ENCODE data around the gene ITGA6.

GRCh38 chr2:172533687-172534086, 106.3 kb downstream of the ITGA6 start:
- TF ChIP-seq CTCF (IDR thresholded peaks at IDR 0.05 in 2 of 3, conservative IDR thresholded peaks at IDR 0.05 in 1 of 3; ENCODE audit: borderline replicate concordance in 1 of 3, insufficient read depth in 1 of 3, low read depth in 2 of 3, low read length in 2 of 3) (no peak), EZH2phosphoT487 (IDR thresholded peaks at IDR 0.05; ENCODE audit: borderline replicate concordance) (no peak), SP1 (IDR thresholded peaks at IDR 0.05; ENCODE audit: low read depth) (no peak), EZH2 (IDR thresholded peaks at IDR 0.05) (no peak), SRF (IDR thresholded peaks at IDR 0.05; ENCODE audit: low read depth) (no peak), POLR2A (IDR thresholded peaks at IDR 0.05; ENCODE audit: borderline replicate concordance, extremely low read depth, insufficient read depth, insufficient read length) (no peak)
- TF ChIP-seq, protein P1, sequence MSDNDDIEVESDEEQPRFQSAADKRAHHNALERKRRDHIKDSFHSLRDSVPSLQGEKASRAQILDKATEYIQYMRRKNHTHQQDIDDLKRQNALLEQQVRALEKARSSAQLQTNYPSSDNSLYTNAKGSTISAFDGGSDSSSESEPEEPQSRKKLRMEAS (IDR thresholded peaks at IDR 0.05): no peak

Data from HCT116 (cell line).